Measurements from ENCODE around the gene JPH4. TPM values are rescaled to one million over a fixed set of nuclear protein-coding genes. Genes with fewer than 3 reads are reported as not detected.
"Not testable (repeated sequence)": the region's sequence is repeated elsewhere in the genome, so short reads cannot be mapped to it uniquely, and the experiment has no call there.

The JPH4 gene
- total RNA-seq, 1 donor from 2014 or later = not detected

GRCh38 chr14:23550812-23551265, 27.8 kb downstream of the JPH4 start:
- DNase-seq (ENCODE audit: extremely low read depth, low read depth, low spot score) = no peak

DNA sequence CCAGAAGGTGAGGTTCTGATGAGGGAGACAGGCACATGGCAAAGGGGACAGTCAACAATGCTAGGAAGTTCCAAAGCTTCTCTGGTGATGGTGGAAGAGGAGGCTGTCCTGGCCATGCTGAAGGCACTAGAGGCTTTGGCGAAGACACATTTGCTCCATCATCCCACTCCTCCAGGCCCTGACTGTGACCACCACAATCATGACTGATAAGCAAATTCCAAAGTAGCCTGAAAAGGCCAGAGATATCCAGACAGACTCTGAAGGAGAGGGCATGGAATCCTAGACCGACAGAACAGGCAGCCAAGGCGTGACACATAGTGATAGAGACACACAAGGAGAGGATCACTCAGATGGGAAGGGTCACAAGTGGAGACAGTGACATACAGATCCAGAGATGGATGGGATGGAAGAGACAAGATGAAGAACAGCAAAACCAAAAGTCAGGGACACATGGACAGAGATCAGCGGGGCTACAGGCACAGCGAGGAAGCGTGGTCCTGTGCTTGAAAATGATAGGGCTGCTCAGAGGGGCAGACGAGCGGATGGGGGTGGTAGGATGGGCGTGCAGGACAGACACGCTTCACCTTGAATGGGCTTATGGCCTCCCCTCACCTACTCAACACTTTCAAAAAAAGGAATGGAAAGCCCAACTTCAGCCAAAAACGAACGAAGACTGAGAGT, 28.3 kb downstream of the JPH4 start:
- DNase-seq (ENCODE audit: extremely low read depth, low read depth, low spot score) = no peak

DNA sequence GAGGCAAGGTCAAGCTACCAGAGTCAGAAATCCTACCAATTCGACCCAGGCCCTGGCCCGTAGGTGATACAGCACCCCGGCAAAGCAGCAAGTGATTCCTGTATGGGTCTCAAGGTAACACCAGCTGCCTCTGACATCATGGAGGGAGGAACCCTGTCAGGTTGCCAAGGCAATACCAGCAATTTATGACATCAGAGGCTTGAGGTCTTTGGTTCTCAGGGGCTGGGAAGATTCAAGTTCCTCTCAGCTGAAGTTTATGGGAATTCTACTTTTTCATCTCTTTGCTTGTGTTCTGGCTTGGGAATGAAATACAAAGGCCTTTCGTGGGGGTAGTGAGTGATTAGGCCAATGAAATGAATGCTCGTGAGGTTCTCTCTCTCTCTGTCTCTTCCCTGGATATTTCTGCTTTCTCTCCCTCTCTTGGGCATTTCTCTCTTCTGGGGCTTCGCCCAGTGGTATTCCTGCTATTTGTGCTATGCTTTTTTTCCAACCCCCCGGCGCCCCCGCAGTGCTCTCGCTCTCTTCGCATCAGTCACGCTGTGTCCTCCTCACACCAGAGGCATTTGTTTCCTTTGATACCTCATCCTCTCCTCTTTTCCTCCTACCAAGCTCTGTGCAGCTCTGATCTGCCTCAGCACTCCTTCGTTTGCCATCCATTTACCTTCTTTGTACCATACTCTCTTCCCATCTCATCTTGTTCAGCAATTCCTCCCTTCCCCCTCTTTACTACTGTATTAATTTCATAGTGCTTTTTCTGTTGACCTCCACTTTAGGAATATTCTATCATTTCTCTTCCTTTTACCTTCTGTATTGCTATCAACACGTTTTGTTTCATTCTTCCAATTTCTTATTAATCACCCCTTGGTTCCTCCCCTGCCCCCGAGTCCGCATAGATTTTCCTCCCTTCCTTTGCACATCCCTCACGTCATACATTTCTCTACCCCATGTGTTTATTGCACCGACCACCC, 30.0 kb downstream of the JPH4 start:
- no peak for DNase-seq (ENCODE audit: extremely low read depth, low read depth, low spot score)

- DNase-seq (ENCODE audit: extremely low read depth, low read depth, low spot score) = no peak
Measured at GRCh38 chr14:23547924-23548323, 30.7 kb downstream of the JPH4 start.

- DNase-seq (ENCODE audit: extremely low read depth, low read depth, low spot score) = no peak
Measured at GRCh38 chr14:23546450-23547035, 32.0 kb downstream of the JPH4 start.

GRCh38 chr14:23545740-23546365, 32.7 kb downstream of the JPH4 start:
- DNase-seq (ENCODE audit: extremely low read depth, low read depth, low spot score) = no peak

- no peak for DNase-seq (ENCODE audit: extremely low read depth, low read depth, low spot score)
Measured at GRCh38 chr14:23544511-23545447, 33.8 kb downstream of the JPH4 start.

GRCh38 chr14:23543403-23543802, 35.2 kb downstream of the JPH4 start:
- no peak for DNase-seq (ENCODE audit: extremely low read depth, low read depth, low spot score)

DNA sequence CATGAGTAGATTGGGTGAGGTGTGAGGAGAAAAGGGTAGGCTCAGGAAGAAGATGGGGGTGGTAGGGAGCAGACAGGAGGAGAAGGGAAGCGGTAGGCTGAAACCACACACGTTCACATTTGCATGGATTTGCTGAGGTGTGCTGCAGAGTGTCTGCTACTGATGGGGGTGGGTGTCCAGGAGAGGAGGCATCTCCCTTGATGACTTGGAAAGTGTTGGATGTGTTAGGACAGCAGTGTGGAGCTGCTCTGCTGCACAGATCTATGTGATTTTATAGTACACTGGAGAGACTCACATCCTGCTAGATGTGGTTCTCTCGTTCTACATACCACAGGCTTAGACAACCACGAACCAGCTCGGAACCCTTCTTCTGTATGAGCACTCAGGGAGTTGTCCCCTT, 36.3 kb downstream of the JPH4 start:
- no peak for DNase-seq (ENCODE audit: extremely low read depth, low read depth, low spot score)

- no peak for DNase-seq (ENCODE audit: extremely low read depth, low read depth, low spot score)
Measured at GRCh38 chr14:23540141-23540469, 38.5 kb downstream of the JPH4 start.

GRCh38 chr14:23539248-23540140, 39.1 kb downstream of the JPH4 start:
- DNase-seq (ENCODE audit: extremely low read depth, low read depth, low spot score) = no peak

DNA sequence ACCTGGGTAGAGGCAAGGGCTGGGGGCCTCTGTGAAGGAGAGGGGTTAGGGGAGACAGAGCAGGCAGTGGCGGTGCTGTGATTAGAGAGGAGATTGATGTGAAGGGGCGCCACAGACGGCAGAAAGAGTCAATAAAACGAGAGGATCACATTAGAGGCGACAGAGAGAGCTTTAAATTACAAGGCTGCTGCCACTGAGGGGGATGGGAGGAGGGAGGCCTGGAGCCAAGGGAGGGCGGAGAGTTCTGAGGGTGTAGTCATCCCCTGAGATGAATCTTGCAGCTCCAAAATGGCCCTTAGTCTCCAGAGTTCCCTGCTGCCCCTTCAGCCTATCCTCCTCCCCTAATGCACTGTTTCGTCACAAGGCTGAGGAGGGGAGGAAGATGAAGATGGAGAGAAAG, 39.8 kb downstream of the JPH4 start:
- DNase-seq (ENCODE audit: extremely low read depth, low read depth, low spot score) = no peak

- no peak for DNase-seq (ENCODE audit: extremely low read depth, low read depth, low spot score)
Measured at GRCh38 chr14:23538050-23538718, 40.4 kb downstream of the JPH4 start.

- no peak for DNase-seq (ENCODE audit: extremely low read depth, low read depth, low spot score)
Measured at GRCh38 chr14:23537351-23538049, 41.1 kb downstream of the JPH4 start.

GRCh38 chr14:23536906-23537305, 41.7 kb downstream of the JPH4 start:
- DNase-seq (ENCODE audit: extremely low read depth, low read depth, low spot score) = not testable (repeated sequence)

GRCh38 chr14:23536494-23536893, 42.1 kb downstream of the JPH4 start:
- no peak for DNase-seq (ENCODE audit: extremely low read depth, low read depth, low spot score)

GRCh38 chr14:23535943-23536342, 42.6 kb downstream of the JPH4 start:
- DNase-seq (ENCODE audit: extremely low read depth, low read depth, low spot score) = no peak

Data from glomerular endothelial cell (primary cell).